Retinal pigment epithelial cell (primary cell): ENCODE data around the gene ANKMY1.

Experiments
- DNase-seq: peaks from one replicate; pipeline ENCODE4 v3.0.0-alpha.2; 2010; ENCODE audit warnings: low read depth
- H3K4me3 ChIP-seq: 2 replicates; pipeline ENCODE4 v1.5.1; 2011; ENCODE audit warnings: mild to moderate bottlenecking, low read length, control low read depth, moderate library complexity
- TF ChIP-seq, protein P1 (sequence below): conservative IDR thresholded peaks from 2 replicates; pipeline ENCODE4 v1.5.1; 2011; ENCODE audit warnings: low read depth, low read length, control low read depth, inconsistent platforms

ANKMY1 gene

GRCh38 chr2:240437551-240437860, 120.3 kb downstream of the ANKMY1 start:
- H3K4me3 ChIP-seq: peak overlapping the region; percentile 53
- TF ChIP-seq, protein P1, sequence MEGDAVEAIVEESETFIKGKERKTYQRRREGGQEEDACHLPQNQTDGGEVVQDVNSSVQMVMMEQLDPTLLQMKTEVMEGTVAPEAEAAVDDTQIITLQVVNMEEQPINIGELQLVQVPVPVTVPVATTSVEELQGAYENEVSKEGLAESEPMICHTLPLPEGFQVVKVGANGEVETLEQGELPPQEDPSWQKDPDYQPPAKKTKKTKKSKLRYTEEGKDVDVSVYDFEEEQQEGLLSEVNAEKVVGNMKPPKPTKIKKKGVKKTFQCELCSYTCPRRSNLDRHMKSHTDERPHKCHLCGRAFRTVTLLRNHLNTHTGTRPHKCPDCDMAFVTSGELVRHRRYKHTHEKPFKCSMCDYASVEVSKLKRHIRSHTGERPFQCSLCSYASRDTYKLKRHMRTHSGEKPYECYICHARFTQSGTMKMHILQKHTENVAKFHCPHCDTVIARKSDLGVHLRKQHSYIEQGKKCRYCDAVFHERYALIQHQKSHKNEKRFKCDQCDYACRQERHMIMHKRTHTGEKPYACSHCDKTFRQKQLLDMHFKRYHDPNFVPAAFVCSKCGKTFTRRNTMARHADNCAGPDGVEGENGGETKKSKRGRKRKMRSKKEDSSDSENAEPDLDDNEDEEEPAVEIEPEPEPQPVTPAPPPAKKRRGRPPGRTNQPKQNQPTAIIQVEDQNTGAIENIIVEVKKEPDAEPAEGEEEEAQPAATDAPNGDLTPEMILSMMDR: no peak
- DNase-seq: no peak

- no peak for DNase-seq
- TF ChIP-seq, protein P1: no peak
- H3K4me3 ChIP-seq: peak overlapping the region; percentile 53
Measured at GRCh38 chr2:240436683-240437550, 120.9 kb downstream of the ANKMY1 start.

DNA sequence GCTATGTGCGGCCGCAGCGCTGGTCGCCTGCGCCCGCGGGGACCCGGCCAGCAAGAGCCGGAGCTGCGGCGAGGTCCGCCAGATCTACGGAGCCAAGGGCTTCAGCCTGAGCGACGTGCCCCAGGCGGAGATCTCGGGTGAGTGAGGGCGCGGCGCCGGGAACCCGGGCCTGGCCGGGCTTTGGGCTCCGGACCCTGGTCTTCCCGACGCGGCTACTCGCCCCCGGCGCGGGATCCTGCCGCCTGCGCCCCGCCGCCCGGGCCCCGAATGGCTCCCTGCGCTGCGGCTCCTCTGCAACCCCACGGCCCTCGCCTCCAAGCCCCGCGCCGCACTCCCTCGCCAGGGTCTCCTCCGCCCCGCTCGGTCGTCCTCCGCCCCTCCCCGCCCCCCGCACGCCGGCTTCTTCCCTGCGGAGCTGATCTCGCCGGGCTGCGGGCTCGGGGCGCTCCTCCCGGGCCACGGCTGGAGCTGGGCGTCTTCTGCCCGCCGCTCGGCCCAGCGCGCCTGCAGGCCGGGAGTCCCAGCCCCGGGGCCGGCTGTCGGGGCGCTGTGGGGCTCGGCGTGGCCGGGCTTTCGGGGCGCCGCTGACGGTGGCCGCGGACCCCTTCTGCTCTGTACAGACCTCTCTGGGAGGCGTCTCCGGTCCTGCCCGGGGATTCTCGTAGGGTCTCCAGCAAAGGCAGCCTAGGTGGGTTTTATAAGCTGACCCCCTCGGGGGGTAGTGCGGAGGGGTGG, 121.7 kb downstream of the ANKMY1 start:
- no peak for DNase-seq
- TF ChIP-seq, protein P1: no peak
- peak overlapping the region; percentile 53 for H3K4me3 ChIP-seq

DNA sequence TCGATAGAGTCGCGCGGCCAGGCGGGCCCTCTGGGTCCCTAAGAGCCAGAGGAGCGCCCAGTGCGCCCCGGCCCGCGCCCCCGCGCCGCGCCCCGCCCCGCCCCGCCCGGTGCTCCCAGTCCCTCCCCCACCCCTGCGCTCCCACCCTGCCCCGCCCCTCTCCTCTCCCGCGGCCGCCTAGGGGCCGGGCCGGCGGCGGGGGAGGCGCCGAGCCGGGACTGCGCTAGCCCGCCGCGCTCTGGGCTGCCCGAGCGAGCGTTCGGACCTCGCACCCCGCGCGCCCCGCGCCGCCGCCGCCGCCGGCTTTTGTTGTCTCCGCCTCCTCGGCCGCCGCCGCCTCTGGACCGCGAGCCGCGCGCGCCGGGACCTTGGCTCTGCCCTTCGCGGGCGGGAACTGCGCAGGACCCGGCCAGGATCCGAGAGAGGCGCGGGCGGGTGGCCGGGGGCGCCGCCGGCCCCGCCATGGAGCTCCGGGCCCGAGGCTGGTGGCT, 122.3 kb downstream of the ANKMY1 start, which contains the start of gene GPC1:
GPC1 (plus strand) TSS at position 207 of the 491 bp plus-strand sequence; CDS start at position 463, 256 bp downstream.
- H3K4me3 ChIP-seq: peak within 1 kb of the TSS; percentile 53
- DNase-seq: no peak
- TF ChIP-seq, protein P1: no peak

- TF ChIP-seq, protein P1: no peak
- DNase-seq: peak; percentile 53
- peak overlapping the region; percentile 53 for H3K4me3 ChIP-seq
Measured at GRCh38 chr2:240434728-240435456, 122.9 kb downstream of the ANKMY1 start.

DNA sequence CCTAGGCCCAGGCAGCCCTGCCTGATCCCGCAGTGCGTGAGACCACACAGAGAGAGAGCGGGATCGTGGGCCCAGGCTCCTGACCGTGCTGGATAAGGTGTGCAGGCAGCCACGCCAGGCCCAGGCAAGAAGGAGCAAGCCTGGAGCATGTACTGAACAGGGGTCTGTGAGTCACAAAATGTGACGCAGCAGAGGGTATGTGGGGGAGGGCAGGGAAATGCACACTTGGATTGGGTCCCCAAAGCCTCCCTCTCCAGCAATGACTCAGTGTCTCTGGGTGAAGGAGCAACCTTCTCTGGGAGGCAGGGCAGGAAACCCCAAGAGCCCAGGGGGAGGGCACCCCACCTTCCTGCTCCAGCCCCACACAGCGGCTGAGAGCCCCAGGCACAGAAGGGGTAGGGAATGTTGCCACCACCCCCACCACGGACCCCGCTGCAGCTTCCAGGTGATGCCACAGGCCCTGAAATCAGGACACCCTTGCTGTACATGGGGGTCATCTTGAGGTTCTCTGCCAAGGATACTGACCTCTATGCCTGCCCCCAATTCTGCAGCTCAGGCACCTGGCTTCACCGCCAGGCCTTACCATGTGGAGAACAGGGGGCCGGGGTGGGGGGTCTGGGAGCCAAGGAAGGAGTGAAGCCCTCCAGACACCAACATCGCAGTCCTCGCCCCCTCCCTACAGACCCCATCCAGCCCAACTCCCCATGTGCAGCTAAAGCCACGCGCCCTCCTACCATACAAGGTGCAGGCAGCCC, 123.6 kb downstream of the ANKMY1 start:
- H3K4me3 ChIP-seq: peak overlapping the region; percentile 53
- TF ChIP-seq, protein P1: no peak
- DNase-seq: peak; percentile 88
